Adrenal gland (tissue), 5 donors: ENCODE results near the gene MYL2.

Source experiments
- POLR2A ChIP-seq, 2 donors: fragments of 450-650 bp; IDR thresholded peaks; one replicate each; pipeline ENCODE4 v1.6.1; 2017; ENCODE audit warnings: antibody characterized with exemption in 2 of 2, mild to moderate bottlenecking in 2 of 2, moderate library complexity in 1 of 2
- TF ChIP-seq, protein P1 (sequence below), 6 experiments: fragments of 450-650 bp in 4 of 6; fragments of 200-600 bp in 2 of 6; sonication (generic) in 1 of 6; IDR thresholded peaks; 1 replicate in 5 of 6; 2 replicates in 1 of 6; pipeline versions ENCODE4 v1.5.1 to v1.8.0; 2016 to 2021; ENCODE audit warnings: antibody characterized with exemption in 6 of 6, mild to moderate bottlenecking in 2 of 6, moderate library complexity in 1 of 6
- donor health status: DM: no; HTN: no; CAD: no.

DNA sequence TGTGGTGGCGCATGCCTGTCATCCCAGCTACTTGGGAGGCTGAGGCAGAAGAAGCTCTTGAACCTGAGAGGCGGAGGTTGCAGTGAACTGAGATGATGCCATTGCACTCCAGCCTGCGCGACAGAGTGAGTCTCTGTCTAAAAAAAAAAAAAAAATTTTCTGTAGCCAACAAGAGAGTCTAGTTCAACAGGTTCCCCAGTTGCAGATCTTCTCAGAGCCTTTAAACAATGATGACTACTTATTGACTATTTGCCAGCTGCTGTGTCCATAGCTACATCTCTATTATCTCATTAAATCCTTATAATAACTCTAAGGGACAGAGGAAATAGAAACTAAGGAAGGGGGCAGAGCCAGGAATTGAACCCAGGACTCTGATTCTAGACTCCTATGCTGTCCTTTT lies 15.2 kb upstream of the MYL2 start:
- TF ChIP-seq, protein P1, sequence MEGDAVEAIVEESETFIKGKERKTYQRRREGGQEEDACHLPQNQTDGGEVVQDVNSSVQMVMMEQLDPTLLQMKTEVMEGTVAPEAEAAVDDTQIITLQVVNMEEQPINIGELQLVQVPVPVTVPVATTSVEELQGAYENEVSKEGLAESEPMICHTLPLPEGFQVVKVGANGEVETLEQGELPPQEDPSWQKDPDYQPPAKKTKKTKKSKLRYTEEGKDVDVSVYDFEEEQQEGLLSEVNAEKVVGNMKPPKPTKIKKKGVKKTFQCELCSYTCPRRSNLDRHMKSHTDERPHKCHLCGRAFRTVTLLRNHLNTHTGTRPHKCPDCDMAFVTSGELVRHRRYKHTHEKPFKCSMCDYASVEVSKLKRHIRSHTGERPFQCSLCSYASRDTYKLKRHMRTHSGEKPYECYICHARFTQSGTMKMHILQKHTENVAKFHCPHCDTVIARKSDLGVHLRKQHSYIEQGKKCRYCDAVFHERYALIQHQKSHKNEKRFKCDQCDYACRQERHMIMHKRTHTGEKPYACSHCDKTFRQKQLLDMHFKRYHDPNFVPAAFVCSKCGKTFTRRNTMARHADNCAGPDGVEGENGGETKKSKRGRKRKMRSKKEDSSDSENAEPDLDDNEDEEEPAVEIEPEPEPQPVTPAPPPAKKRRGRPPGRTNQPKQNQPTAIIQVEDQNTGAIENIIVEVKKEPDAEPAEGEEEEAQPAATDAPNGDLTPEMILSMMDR (IDR thresholded peaks at IDR 0.05), result no peak
- no peak for TF ChIP-seq POLR2A (IDR thresholded peaks at IDR 0.05)
